AG09319 (cell line): ENCODE data around the gene IL1RAP.

Experiments
- DNase-seq: peaks from one replicate; pipeline ENCODE4 v3.0.0-alpha.2; 2010; ENCODE audit warnings: low read depth; ENCODE audit errors: extremely low read depth
- TF ChIP-seq, protein P1 (sequence below): IDR thresholded peaks from 2 replicates; pipeline ENCODE4 v1.5.1; 2011; ENCODE audit warnings: low read depth, mild to moderate bottlenecking, inconsistent platforms, low read length, moderate library complexity

Gene IL1RAP

DNA sequence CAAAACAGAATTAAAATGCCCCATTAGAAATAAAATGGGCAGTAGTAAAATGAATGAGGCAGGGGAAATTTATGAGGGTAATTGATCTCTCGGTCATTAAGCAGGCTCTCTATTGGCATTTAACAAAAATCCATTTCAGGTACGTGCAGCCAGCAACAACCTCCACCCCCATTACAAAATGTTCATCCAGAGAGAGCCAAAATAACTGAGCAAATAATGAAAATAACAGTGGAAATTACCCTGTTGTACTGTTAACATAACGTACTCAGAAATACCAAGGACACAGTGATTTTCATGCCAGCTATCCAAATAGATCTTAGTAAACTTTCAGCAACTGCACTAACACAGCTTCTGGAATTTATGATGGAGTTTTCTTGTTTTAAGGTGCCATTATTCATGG is 127.7 kb downstream of the IL1RAP start:
- TF ChIP-seq, protein P1, sequence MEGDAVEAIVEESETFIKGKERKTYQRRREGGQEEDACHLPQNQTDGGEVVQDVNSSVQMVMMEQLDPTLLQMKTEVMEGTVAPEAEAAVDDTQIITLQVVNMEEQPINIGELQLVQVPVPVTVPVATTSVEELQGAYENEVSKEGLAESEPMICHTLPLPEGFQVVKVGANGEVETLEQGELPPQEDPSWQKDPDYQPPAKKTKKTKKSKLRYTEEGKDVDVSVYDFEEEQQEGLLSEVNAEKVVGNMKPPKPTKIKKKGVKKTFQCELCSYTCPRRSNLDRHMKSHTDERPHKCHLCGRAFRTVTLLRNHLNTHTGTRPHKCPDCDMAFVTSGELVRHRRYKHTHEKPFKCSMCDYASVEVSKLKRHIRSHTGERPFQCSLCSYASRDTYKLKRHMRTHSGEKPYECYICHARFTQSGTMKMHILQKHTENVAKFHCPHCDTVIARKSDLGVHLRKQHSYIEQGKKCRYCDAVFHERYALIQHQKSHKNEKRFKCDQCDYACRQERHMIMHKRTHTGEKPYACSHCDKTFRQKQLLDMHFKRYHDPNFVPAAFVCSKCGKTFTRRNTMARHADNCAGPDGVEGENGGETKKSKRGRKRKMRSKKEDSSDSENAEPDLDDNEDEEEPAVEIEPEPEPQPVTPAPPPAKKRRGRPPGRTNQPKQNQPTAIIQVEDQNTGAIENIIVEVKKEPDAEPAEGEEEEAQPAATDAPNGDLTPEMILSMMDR = no peak

DNA sequence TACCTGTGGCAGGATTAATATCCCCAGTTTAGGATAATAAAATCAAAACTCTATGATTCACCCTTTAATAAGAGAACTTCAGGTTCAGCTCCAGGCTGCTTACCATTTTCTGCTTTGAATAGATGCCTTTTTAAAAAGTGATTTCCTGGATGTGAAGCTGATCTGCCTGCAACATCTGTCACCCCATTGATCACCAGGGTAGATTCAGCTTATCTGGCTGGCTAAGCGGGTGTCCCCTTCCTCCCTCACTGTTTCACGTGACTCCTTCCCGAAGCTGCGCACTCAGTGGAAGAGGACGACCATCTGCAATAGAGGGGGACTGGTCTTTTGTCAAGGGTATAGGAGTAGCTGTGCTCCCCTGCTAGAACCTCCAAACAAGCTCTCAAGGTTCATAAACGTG is 128.1 kb downstream of the IL1RAP start:
- DNase-seq = no peak
- TF ChIP-seq, protein P1 = no peak

More for the DNA sequence above, 127.7 kb downstream of the IL1RAP start:
- no peak for DNase-seq

DNA sequence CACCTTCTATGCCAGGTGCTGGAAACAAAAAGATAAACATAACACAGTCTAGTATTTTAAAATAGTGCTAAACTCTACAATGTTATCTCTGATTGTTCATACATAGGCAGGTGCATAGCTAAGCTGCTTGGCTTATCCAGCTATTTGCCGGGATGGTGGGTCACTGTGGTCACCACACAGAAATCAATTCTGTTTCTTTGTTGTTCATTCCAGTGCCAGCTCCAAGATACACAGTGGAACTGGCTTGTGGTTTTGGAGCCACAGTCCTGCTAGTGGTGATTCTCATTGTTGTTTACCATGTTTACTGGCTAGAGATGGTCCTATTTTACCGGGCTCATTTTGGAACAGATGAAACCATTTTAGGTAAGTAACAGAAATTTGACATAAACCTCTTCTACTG is 130.2 kb downstream of the IL1RAP start:
- TF ChIP-seq, protein P1 = no peak
- no peak for DNase-seq

DNA sequence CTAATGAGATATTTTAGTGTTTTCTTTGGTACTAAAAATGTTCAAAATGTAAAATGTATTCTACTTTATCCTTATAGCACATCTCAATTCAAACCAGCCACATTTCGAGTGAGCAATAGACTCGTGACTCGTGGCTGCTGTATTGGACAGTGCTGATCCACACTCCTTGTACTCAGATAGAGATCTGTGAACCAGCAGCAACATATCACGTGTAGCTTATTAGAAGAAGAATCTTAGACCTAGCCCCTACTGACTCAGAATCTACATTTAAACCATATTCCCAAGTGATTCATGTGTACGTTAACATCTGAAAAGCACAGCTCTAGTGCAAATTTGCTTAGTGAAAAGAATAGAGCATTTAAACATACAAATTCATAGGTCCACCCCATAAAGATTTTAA is 130.9 kb downstream of the IL1RAP start:
- no peak for DNase-seq
- TF ChIP-seq, protein P1 = no peak

DNA sequence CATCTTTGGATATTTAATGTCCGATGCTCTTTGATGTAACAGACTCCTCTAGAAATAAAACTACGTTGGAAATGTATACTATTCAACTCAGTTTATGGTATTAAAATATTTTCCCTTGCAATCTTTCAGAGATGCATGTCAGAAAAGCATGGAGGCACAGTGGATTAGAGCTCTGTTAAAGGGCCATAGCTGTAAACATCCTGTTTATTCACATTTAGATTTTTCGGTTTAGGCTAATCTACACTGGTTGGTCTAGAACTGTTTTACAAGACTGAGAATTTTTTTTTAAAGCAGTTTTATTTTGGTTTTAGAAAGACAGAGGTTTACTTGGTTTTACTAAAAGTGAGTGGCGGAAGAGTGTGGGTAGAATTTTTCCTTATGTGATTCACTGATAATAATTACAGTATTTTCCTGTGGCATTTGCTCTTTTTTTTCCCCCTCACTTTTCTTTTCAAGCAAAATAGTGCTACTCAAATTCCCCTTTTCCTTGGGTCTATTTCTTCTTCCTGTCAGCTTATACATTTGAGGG is 132.1 kb downstream of the IL1RAP start:
- DNase-seq = no peak
- TF ChIP-seq, protein P1 = no peak

DNA sequence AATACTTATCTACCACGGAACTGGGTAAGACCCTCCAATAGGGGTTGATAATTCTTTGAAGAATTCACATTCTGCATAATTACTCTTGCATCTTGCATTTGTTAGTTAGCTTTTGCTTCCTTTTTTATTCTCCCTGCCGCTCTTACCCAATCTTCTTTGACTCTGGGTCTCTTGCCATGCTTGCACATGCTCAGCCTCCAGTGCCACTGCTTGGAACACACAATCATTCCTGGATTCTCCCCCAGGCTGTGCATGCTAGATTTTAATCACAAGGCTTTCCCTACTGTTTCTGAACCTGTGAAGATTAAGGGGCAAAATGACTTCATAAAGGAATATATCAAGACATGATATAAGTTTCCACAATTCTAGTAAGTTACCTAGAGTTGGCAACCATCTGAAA is 133.1 kb downstream of the IL1RAP start:
- no peak for DNase-seq
- TF ChIP-seq, protein P1 = no peak

DNA sequence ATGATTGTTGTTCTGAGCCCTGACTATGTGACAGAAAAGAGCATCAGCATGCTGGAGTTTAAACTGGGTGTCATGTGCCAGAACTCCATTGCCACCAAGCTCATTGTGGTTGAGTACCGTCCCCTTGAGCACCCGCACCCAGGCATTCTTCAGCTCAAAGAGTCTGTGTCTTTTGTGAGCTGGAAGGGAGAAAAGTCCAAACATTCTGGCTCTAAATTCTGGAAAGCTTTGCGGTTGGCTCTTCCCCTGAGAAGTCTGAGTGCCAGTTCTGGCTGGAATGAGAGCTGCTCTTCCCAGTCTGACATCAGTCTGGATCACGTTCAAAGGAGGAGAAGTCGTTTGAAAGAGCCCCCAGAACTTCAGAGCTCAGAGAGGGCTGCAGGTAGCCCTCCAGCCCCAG is 142.0 kb downstream of the IL1RAP start:
- DNase-seq = no peak

More for the DNA sequence above, 142.0 kb downstream of the IL1RAP start:
- TF ChIP-seq, protein P1 = no peak
